ENCODE measurements around the gene SLAIN1.
A peak's percentile ranks its signal among the peaks of the same experiment; 100 is the strongest.

SLAIN1 gene

DNA sequence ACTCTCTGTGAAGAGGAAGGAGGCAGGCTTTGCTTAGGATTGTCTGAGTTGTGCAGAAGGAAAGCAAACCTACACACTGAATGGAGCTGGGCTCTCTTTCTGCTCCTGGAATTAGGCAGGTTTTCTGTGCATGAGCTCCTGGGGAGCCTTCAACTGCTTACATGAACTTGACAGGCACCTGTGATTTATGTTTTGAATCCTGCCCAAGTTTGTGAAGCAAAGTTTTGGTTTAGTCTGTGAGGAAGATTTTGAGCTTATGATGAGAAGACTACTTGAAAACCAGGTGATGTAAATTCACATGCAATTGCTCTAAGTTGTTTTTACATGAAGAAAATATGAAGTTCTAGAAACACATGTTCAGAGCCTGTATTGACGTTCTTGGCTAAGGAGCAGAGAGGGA, 109.0 kb downstream of the SLAIN1 start:
- H3K27ac ChIP-seq (ENCODE audit: low read depth, low read length, severe bottlenecking) = no peak overlapping the region
- no peaks in the 10 kb centered on the region for H3K9me3 ChIP-seq (ENCODE audit: control insufficient read depth, low read length)
- no peak overlapping the region for H3K4me3 ChIP-seq (ENCODE audit: extremely low read depth, insufficient read depth, low read length, poor library complexity, severe bottlenecking)
- H3K4me1 ChIP-seq (ENCODE audit: control insufficient read depth, insufficient read depth, low read length, poor library complexity, severe bottlenecking) = no peaks in the 10 kb centered on the region
- 100% methylated on average over 1 of the region's 1 CpG; no CpG with 5 or more reads in 1 of the 2 experiments for WGBS, 2 experiments (ENCODE audit: insufficient coverage in 2 of 2)
- H3K36me3 ChIP-seq (ENCODE audit: control insufficient read depth, insufficient read depth, low read length) = no peaks in the 10 kb centered on the region

DNA sequence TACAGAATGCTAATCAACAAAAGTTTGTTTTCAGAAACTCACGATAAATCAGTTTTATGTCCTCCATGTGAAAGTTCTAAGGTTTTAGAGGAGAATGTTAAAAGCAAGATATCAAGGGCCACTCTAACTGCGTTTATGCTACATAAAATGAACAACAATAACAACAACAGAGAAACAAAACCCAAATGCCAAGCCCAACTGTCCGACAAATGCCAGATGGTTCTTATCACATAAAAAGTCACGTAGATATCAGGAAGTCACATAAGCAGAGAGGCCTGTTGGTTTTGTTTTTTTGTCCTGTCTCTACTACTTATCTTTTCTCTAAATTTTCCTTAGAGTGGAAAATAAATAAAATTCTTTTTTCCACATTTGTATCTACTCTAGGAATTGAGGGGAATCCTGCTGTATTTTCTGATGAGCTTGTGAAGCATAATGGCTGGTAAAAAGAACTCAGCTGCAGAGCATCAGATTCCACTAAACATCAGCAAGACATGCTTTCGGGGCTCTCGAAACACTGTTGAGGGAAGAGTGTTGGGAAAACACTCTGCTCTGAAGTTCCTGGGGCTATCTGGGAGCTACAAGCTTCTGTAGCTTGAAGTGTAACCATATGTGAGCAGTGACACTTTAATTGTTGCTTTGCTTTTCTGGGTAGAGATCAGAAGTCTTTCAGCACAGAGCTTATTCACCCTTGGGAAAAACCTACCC, 110.1 kb downstream of the SLAIN1 start:
- 87 to 100% methylated on average over 3 to 4 of the region's 6 CpGs for WGBS, 2 experiments (ENCODE audit: insufficient coverage in 2 of 2)
- Histone ChIP-seq H3K36me3 (ENCODE audit: control insufficient read depth, insufficient read depth, low read length) (no peaks in the 10 kb centered on the region), H3K27ac (ENCODE audit: low read depth, low read length, severe bottlenecking) (peak overlapping the region; percentile 54), H3K4me1 (ENCODE audit: control insufficient read depth, insufficient read depth, low read length, poor library complexity, severe bottlenecking) (no peaks in the 10 kb centered on the region), H3K4me3 (ENCODE audit: extremely low read depth, insufficient read depth, low read length, poor library complexity, severe bottlenecking) (no peak overlapping the region), H3K9me3 (ENCODE audit: control insufficient read depth, low read length) (no peaks in the 10 kb centered on the region)

DNA sequence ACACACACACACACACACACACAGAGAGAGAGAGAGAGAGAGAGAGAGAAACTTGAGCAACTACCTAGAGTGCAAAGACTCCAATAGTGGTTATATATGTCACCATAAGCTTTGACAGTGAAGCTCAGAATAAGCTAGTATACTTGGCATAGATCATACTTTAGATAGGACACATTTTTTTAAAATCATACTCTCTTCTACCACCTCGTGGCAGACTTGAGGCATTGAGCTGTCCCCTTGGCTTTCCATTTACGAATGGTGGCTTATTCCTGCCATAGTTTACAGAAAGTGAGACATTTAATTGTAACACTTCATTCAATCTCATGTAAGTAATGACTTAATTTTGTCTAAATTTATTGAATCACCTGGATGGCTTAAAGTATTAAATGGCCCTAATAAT, 112.9 kb downstream of the SLAIN1 start:
- no peak overlapping the region for H3K27ac ChIP-seq (ENCODE audit: low read depth, low read length, severe bottlenecking)
- no peak overlapping the region for H3K4me3 ChIP-seq (ENCODE audit: extremely low read depth, insufficient read depth, low read length, poor library complexity, severe bottlenecking)
- H3K36me3 ChIP-seq (ENCODE audit: control insufficient read depth, insufficient read depth, low read length) = no peaks in the 10 kb centered on the region
- no peaks in the 10 kb centered on the region for H3K4me1 ChIP-seq (ENCODE audit: control insufficient read depth, insufficient read depth, low read length, poor library complexity, severe bottlenecking)
- 20 to 33% methylated on average over 1 of the region's 2 CpGs for WGBS, 2 experiments (ENCODE audit: insufficient coverage in 2 of 2)
- no peaks in the 10 kb centered on the region for H3K9me3 ChIP-seq (ENCODE audit: control insufficient read depth, low read length)

DNA sequence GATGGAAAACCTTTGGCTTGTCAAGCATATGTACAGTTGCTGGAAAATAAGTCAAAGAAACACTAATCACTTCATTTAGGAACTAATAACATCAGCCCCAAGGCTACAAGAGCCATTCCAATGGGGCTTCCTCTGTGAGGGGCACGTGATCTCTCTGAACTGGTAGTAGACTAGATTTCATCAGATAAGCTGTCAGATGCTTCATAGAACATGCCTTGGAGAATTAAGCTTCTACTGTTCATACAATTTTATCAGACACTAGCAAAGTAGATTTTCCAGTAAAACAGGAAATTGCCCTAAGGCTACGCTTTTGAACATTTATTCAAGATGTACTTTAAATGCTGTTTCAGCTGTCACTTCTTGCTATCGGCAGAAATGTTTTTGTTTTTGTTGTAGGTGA, 113.4 kb downstream of the SLAIN1 start:
- no peak overlapping the region for H3K27ac ChIP-seq (ENCODE audit: low read depth, low read length, severe bottlenecking)
- no peaks in the 10 kb centered on the region for H3K9me3 ChIP-seq (ENCODE audit: control insufficient read depth, low read length)
- 77% methylated on average over 3 of the region's 3 CpGs; no CpG with 5 or more reads in 1 of the 2 experiments for WGBS, 2 experiments (ENCODE audit: insufficient coverage in 2 of 2)
- H3K36me3 ChIP-seq (ENCODE audit: control insufficient read depth, insufficient read depth, low read length) = no peaks in the 10 kb centered on the region
- no peak overlapping the region for H3K4me3 ChIP-seq (ENCODE audit: extremely low read depth, insufficient read depth, low read length, poor library complexity, severe bottlenecking)
- H3K4me1 ChIP-seq (ENCODE audit: control insufficient read depth, insufficient read depth, low read length, poor library complexity, severe bottlenecking) = no peaks in the 10 kb centered on the region

DNA sequence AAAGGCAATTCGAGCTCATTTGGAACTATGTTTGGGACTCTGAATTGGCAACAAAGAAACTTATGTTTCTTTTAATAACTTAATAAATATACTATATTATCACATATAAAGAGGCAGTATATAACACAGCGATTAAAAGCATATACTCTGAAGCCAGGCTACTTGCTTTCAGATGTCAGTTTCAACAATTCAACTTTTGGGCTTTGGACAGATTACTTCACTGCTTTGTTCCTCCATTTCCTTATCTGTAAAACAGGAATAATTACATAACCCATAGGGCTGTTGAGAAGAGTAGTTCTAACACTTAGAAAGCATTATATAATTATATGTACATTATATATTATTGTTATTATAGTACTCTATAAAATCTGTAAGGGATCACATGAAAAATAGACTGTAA, 113.9 kb downstream of the SLAIN1 start:
- WGBS, 2 experiments (ENCODE audit: insufficient coverage in 2 of 2) = 100% methylated on average over 1 of the region's 2 CpGs
- no peak overlapping the region for H3K4me3 ChIP-seq (ENCODE audit: extremely low read depth, insufficient read depth, low read length, poor library complexity, severe bottlenecking)
- no peak overlapping the region for H3K27ac ChIP-seq (ENCODE audit: low read depth, low read length, severe bottlenecking)
- no peaks in the 10 kb centered on the region for H3K4me1 ChIP-seq (ENCODE audit: control insufficient read depth, insufficient read depth, low read length, poor library complexity, severe bottlenecking)
- H3K36me3 ChIP-seq (ENCODE audit: control insufficient read depth, insufficient read depth, low read length) = no peaks in the 10 kb centered on the region
- H3K9me3 ChIP-seq (ENCODE audit: control insufficient read depth, low read length) = no peaks in the 10 kb centered on the region

DNA sequence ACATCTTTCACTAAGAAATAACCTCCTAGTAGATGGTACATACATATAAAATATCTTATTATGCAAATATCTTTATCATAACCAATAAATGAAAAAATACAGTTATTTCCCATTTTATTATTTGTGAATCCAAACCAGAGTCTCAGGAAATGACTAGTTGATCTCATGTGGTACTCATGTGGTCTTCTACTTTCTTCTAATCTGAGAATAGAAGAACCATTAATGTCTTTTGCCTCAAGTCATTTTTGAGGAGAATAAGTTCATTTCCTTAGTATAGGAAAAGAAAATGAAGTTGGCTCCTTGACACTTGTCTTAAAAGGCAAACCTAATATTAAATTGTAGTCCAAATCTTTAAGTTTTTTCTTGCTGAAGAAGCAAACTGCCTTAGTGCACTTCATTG, 114.5 kb downstream of the SLAIN1 start:
- Histone ChIP-seq H3K4me3 (ENCODE audit: extremely low read depth, insufficient read depth, low read length, poor library complexity, severe bottlenecking) (no peak overlapping the region), H3K4me1 (ENCODE audit: control insufficient read depth, insufficient read depth, low read length, poor library complexity, severe bottlenecking) (no peaks in the 10 kb centered on the region), H3K36me3 (ENCODE audit: control insufficient read depth, insufficient read depth, low read length) (no peaks in the 10 kb centered on the region), H3K9me3 (ENCODE audit: control insufficient read depth, low read length) (no peaks in the 10 kb centered on the region), H3K27ac (ENCODE audit: low read depth, low read length, severe bottlenecking) (no peak overlapping the region)

All from mesodermal cell (in vitro differentiated cells).